Smooth muscle cell (in vitro differentiated cells): ENCODE measurements around the gene DLG5. TPM values are rescaled to one million over a fixed set of nuclear protein-coding genes. Genes with fewer than 3 reads are reported as not detected.

ENCODE experiments used
- DNase-seq: peaks from one replicate; lab custom pipeline; 2025; ENCODE audit not compliant: unreplicated experiment; lab: John Stamatoyannopoulos, UW
- H2AFZ ChIP-seq: fragments of 200-600 bp; sonication (generic); 2 replicates; pipeline ENCODE4 v1.6.0; 2016; ENCODE audit warnings: antibody characterized with exemption, low read depth, mild to moderate bottlenecking
- H3F3A ChIP-seq: fragments of 200-600 bp; sonication (generic); 2 replicates; pipeline ENCODE4 v1.6.0; 2017; ENCODE audit warnings: antibody characterized with exemption, low read depth
- H3K27ac ChIP-seq: fragments of 200-600 bp; sonication (generic); 2 replicates; pipeline ENCODE4 v1.5.1; 2016; ENCODE audit warnings: low read depth, mild to moderate bottlenecking
- H3K27me3 ChIP-seq: fragments of 200-600 bp; sonication (generic); 2 replicates; pipeline ENCODE4 v1.6.1; 2016; ENCODE audit warnings: low read depth, mild to moderate bottlenecking
- H3K36me3 ChIP-seq: fragments of 200-600 bp; sonication (generic); 2 replicates; pipeline ENCODE4 v1.5.1; 2016; ENCODE audit warnings: low read depth
- H3K4me1 ChIP-seq: fragments of 200-600 bp; sonication (generic); 2 replicates; pipeline ENCODE4 v1.5.1; 2016; ENCODE audit warnings: low read depth
- H3K4me2 ChIP-seq: fragments of 200-600 bp; sonication (generic); 2 replicates; pipeline ENCODE4 v1.6.0; 2016; ENCODE audit warnings: mild to moderate bottlenecking
- H3K4me3 ChIP-seq: fragments of 200-600 bp; sonication (generic); 2 replicates; pipeline ENCODE4 v1.5.1; 2016; ENCODE audit warnings: mild to moderate bottlenecking
- H3K79me2 ChIP-seq: fragments of 200-600 bp; sonication (generic); 2 replicates; pipeline ENCODE4 v1.6.0; 2016; ENCODE audit warnings: low read depth, mild to moderate bottlenecking
- H3K9ac ChIP-seq: fragments of 200-600 bp; sonication (generic); 2 replicates; pipeline ENCODE4 v1.6.0; 2016; ENCODE audit warnings: low read depth
- H3K9me3 ChIP-seq: fragments of 200-600 bp; sonication (generic); replicated peaks from 2 replicates; pipeline ENCODE4 v1.5.1; 2016; ENCODE audit warnings: low read depth
- H4K20me1 ChIP-seq: fragments of 200-600 bp; sonication (generic); 2 replicates; pipeline ENCODE4 v1.6.0; 2016; ENCODE audit warnings: low read depth
- WGBS: methylation state at CpG from one replicate; pipeline ENCODE4 v1.1.7; 2016; ENCODE audit warnings: low lambda C conversion rate; 5-methylcytosine and 5-hydroxymethylcytosine counted together
- polyA plus RNA-seq: library from polyadenylated mRNA; unstranded; fragments of >200 nt; fragmentation: Nextera tagmentation; extraction: Ambion mirVana; gene quantifications from 2 replicates; pipeline ENCODE4 v1.2.1, GENCODE V29; 2016
- total RNA-seq: library from RNA; depleted of rRNA; stranded (reverse); fragments of >200 nt; gene quantifications from 2 replicates; pipeline ENCODE4 v1.2.3, GENCODE V29; 2014
- TF ChIP-seq, protein P1 (sequence below): fragments of 200-600 bp; sonication (generic); IDR thresholded peaks from 2 replicates; pipeline ENCODE4 v1.5.1; 2017; ENCODE audit warnings: borderline replicate concordance, mild to moderate bottlenecking, antibody characterized with exemption; ENCODE audit not compliant: insufficient read depth, poor library complexity, severe bottlenecking

DLG5 gene
- total and polyA plus RNA-seq, 2 experiments from 2014 or later, result 11.3 to 21.8 TPM

DNA sequence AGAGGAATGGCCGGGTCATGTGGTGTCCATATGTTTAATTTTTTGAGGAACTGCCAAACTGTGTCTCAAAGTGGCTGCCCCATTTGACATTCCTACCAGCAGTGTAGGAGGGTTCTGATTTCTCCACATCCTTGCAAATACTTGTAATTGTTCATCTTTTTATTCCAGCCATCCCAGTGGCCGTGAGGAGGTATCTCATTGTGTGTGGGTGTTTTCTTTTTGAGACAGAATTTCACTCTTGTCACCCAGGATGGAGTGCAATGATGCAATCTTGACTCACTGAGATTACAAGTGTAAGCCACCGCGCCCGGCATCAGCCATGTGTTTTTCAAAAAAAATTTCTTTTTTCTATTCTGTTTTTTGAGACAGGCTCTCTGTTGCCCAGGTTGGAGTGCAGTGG, 38.7 kb upstream of the DLG5 start:
- no peak for DNase-seq
- Histone ChIP-seq H3F3A (no peaks in the 10 kb centered on the region), H3K9ac (no peak overlapping the region), H2AFZ (no peak overlapping the region), H3K9me3 (no peaks in the 10 kb centered on the region), H3K36me3 (no peaks in the 10 kb centered on the region), H3K27me3 (no peaks in the 10 kb centered on the region), H3K79me2 (no peaks in the 10 kb centered on the region), H3K4me1 (no peaks in the 10 kb centered on the region), H3K4me3 (no peak overlapping the region), H3K27ac (no peak overlapping the region), H4K20me1 (no peaks in the 10 kb centered on the region), H3K4me2 (no peak overlapping the region)
- TF ChIP-seq, protein P1, sequence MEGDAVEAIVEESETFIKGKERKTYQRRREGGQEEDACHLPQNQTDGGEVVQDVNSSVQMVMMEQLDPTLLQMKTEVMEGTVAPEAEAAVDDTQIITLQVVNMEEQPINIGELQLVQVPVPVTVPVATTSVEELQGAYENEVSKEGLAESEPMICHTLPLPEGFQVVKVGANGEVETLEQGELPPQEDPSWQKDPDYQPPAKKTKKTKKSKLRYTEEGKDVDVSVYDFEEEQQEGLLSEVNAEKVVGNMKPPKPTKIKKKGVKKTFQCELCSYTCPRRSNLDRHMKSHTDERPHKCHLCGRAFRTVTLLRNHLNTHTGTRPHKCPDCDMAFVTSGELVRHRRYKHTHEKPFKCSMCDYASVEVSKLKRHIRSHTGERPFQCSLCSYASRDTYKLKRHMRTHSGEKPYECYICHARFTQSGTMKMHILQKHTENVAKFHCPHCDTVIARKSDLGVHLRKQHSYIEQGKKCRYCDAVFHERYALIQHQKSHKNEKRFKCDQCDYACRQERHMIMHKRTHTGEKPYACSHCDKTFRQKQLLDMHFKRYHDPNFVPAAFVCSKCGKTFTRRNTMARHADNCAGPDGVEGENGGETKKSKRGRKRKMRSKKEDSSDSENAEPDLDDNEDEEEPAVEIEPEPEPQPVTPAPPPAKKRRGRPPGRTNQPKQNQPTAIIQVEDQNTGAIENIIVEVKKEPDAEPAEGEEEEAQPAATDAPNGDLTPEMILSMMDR, result no peak
- WGBS, result 51% methylated on average over 5 of the region's 5 CpGs

DNA sequence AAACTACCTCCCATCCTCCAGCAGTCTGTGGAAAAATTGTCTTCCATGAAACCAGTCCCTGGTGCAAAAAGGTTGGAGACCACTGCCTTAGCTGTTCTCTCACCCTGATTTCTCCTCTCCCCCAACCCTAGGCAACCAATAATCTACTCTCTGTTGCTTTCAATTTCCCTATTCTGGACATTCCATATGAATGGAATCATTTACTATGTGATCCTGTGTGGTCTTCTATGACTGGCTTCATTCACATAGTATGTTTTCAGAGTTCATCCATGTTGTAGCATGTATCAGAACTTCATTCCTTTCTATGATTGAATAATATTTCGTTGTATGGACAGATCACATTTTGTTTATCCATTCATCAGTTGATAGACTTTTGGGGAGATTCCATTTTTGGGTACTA, 38.3 kb upstream of the DLG5 start:
- Histone ChIP-seq H4K20me1 (no peaks in the 10 kb centered on the region), H3F3A (no peaks in the 10 kb centered on the region), H3K4me1 (no peaks in the 10 kb centered on the region), H3K4me2 (no peak overlapping the region), H3K27me3 (no peaks in the 10 kb centered on the region), H3K9ac (no peak overlapping the region), H3K79me2 (no peaks in the 10 kb centered on the region), H3K27ac (no peak overlapping the region), H2AFZ (no peak overlapping the region), H3K36me3 (no peaks in the 10 kb centered on the region), H3K4me3 (no peak overlapping the region), H3K9me3 (no peaks in the 10 kb centered on the region)
- no peak for DNase-seq
- TF ChIP-seq, protein P1, result no peak
- 97% methylated on average over 1 of the region's 1 CpG for WGBS

DNA sequence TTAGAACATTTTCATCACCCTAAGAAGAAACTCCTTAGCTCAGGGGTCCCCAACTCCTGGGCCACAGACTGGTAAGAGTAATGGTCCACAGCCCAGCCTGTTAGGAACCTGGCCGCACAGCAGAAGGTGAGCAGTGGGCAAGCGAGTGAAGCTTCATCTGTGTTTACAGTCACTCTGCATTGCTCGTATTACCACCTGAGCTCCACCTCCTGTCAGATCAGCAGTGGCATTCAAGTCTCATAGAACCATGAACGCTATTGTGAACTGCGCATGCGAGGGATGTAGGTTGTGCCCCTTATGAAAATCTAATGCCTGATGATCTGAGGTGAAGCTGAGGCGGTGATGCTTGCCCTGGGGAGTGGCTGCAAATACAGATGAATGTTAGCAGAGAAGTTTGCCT, 37.3 kb upstream of the DLG5 start:
- H3K27ac ChIP-seq, result no peak overlapping the region
- H4K20me1 ChIP-seq, result no peaks in the 10 kb centered on the region
- no peaks in the 10 kb centered on the region for H3K36me3 ChIP-seq
- H3F3A ChIP-seq, result no peaks in the 10 kb centered on the region
- 96% methylated on average over 7 of the region's 7 CpGs for WGBS
- DNase-seq, result no peak
- H3K27me3 ChIP-seq, result no peaks in the 10 kb centered on the region
- H3K4me1 ChIP-seq, result no peaks in the 10 kb centered on the region
- TF ChIP-seq, protein P1, result no peak
- no peaks in the 10 kb centered on the region for H3K9me3 ChIP-seq
- H3K4me3 ChIP-seq, result no peak overlapping the region
- H2AFZ ChIP-seq, result no peak overlapping the region
- no peak overlapping the region for H3K4me2 ChIP-seq
- no peak overlapping the region for H3K9ac ChIP-seq
- no peaks in the 10 kb centered on the region for H3K79me2 ChIP-seq

DNA sequence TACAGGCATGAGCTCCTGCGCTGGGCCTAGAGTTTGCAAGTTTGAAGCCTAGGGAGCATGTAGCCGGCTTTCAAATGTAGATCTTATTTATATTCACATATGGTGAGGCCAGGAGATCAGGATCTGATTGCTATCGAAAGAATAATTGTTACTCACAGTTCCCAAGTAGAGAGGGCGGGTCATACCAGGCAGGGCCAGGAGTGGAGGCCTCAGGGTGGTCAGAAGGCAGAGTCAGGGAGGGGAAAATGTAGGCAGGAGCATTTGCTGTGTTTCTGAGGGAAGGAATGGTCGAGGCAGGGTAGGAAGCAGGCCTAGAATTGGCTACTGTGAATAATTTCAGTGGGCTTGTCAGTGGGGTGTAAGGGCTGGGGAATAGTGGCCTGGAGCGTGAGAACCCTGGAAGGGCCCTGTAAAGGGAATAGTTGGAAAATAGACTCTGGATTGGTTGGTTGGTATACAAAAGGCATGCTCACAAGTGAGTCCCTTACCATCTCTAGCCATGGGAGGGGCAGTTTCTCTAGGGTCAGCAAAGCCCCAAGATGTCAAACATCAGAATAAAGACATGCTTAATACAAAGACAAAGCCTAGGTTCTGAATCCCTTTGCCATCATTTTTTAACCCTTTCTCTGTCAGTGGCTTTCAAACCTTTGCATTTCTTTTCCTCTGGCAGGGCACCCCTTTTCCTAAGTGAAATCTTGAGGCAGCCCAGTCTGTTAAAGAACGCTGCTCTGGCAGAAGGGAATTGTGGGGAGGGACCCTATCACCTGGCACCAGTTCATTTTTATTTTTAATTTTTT, 36.0 kb upstream of the DLG5 start:
- Histone ChIP-seq H3K27me3 (no peaks in the 10 kb centered on the region), H3K9ac (no peak overlapping the region), H3K36me3 (no peaks in the 10 kb centered on the region), H3F3A (no peaks in the 10 kb centered on the region), H3K79me2 (no peaks in the 10 kb centered on the region), H3K4me3 (no peak overlapping the region), H3K27ac (no peak overlapping the region), H3K4me1 (no peaks in the 10 kb centered on the region), H3K4me2 (no peak overlapping the region), H4K20me1 (no peaks in the 10 kb centered on the region), H2AFZ (no peak overlapping the region), H3K9me3 (no peaks in the 10 kb centered on the region)
- WGBS, result 83% methylated on average over 7 of the region's 7 CpGs
- DNase-seq, result no peak
- TF ChIP-seq, protein P1, result no peak
